ENCODE data around the gene NPAS1.

Gene NPAS1, protein sequence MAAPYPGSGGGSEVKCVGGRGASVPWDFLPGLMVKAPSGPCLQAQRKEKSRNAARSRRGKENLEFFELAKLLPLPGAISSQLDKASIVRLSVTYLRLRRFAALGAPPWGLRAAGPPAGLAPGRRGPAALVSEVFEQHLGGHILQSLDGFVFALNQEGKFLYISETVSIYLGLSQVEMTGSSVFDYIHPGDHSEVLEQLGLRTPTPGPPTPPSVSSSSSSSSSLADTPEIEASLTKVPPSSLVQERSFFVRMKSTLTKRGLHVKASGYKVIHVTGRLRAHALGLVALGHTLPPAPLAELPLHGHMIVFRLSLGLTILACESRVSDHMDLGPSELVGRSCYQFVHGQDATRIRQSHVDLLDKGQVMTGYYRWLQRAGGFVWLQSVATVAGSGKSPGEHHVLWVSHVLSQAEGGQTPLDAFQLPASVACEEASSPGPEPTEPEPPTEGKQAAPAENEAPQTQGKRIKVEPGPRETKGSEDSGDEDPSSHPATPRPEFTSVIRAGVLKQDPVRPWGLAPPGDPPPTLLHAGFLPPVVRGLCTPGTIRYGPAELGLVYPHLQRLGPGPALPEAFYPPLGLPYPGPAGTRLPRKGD
- 0 to 0.93 (median 0.31) reads per million in 4 donors for total RNA-seq

DNA sequence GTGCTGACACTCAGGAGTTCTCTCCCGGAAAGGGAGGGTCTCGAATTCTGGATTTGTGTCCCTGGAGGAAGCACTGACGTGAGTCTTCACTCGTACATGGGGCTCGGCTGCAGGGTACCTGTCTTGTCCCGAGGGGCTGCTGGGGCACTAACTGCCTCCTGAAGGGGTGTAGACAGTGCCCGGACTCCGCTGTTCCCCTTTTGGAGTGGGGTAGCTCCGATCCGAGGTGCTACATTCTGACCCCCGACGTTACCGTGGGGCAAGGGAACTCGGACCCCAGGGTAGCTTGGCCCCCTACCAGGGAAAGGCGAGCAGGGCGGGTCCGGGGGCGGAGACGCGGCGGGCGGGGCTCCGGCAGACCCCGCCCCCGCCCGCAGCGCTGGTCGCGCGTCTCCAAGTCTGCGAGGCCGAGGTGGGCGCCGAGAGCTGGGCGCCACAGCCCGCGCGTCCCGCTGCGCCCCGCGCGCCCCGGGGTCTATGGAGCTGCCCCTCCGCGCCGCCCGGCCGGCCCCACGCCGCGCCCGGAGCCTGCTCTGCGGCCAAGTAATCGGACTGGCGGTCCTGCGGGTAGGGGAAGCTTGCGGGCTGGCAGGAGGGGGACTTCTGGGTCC, at the start of gene NPAS1:
TSS of gene NPAS1 (plus strand) at position 407 of the 611 bp plus-strand sequence. CDS start 1,211 bp downstream, outside the sequence.
- no peak for DNase-seq

DNA sequence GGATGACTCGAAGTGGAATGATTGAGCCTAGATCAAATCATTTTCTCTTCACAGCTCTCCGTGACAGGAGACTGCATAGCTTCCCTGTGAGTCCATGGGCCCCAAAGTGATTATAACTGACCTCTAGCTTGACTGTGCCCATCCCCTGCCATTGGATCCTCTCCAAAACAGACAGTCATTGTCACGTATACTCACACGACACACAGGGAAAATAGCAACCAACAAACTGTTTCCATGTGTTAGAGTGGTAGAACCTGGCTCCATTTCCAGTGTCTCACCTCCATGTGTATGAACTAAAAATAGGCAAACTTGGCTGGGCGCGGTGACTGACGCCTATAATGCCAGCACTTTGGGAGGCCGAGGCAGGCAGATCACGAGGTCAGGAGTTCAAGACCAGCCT, 48.8 kb upstream of the NPAS1 start:
- no peak for DNase-seq

DNA sequence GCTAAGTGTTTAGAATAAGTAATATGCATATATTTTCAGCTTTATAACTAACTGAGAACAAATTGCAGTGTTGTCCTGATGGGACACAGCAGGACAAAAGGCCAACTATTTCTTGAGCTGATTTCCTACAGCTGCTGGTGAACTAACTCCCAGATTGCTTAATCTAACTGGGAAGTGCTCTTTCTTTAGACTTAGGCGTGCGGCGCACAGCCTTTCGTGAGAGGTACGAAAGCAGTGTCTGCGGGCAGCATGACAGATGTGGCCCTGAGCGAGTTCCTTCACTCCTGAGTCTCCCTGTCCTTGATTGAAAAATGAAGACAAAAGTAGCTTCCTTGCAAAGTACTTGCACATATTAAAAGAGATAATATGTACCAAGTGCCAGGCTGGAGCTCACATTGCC, 47.3 kb upstream of the NPAS1 start:
- DNase-seq, result no peak

DNA sequence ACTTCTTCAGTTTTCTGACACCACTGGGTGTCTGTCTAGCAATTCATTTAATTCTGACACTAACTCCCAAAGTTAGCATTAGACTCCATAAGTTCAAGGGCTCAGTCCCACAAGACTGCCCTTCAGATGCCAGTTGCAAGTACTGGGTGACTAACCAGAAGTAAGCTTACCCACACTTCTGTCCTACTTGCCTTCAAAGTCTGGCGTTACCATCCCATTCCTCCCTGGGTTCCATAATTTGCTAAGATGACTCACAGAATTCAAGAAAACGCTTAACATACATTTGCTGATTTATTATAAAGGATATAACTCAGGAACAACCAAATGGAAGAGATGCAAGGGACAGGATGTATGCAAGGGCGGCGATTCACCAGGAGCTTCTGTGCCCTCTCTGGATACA, 45.5 kb upstream of the NPAS1 start:
- DNase-seq, result no peak

DNA sequence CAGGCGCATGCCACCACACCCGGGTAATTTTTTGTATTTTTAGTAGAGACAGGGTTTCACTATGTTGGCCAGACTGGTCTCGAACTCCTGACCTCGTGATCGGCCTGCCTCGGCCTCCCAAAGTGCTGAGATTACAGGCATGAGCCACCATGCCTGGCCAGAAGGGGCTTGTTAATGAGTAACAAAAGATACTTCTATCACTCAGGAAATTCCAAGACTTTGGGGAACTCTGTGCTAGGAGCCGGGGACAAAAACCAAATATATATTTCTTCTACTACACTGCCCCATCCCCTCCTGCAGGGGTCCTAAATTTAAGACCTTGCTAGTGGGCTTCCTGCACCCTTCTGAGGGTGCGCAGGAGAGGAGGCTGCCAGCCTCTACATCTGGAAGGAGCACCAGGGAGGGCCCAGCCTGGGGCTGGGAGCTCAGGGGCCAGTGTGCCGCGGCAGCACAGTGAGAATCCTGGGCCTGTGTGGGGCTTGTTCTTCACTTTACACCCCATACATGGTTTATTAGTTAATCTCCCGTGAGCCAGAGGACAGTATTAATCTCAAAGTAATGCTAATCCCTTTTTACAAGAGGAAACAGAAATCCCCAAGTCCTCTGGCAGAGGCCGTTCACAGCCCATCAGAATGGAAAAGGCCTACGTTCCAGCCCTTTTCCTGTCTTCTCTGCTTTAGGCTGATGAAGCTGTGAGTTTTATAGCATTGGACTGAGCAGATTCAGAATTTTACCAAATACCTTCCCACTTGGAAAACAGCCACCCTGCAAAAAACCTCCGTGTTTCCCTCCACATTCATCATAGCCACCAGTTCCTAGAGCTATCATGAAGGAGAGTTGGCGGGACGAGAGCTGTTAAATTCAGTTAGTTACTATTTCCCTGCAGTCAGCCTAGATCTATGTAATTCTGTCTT, 44.4 kb upstream of the NPAS1 start:
- DNase-seq, result no peak

DNA sequence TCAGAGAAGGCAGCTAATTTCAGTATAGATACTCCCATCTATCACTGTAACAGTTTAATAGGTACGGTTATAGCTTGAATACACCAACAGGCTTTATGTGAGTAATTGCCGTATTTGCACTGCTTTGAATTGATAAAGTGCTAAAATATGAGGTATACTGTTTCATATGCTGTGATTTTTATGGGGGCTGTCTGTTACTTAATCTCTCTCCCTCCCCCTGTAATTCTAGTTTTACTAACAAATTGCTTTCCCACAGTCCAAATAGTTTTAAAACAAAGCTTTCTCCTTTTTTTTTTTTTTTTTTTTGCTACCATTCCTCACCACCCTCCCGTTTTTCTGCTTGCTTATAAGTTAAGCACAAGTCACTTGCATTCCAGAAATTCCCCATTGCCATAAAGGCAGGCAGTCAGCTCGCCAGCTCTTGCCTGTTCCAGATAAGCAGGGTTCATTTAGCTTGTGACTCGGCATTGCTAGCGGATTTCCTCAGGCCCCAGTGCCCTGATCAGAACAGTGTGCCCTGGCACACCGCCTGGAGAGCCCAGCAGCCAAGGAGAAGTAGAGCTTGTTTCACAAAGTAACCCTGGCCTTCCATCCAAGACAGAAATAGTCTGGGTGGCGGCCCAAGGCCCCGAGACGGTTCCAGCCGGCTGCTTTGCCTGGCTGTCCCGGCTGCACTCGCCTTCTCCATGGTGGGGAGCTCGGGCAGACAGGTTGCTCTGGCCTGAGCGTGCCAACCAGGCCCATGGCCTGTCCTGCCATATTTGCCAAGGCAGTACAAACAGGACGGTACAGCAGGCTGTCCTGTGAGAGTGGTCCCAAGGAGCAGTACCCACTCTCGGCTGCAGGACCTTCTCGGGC, 43.5 kb upstream of the NPAS1 start:
- no peak for DNase-seq

DNA sequence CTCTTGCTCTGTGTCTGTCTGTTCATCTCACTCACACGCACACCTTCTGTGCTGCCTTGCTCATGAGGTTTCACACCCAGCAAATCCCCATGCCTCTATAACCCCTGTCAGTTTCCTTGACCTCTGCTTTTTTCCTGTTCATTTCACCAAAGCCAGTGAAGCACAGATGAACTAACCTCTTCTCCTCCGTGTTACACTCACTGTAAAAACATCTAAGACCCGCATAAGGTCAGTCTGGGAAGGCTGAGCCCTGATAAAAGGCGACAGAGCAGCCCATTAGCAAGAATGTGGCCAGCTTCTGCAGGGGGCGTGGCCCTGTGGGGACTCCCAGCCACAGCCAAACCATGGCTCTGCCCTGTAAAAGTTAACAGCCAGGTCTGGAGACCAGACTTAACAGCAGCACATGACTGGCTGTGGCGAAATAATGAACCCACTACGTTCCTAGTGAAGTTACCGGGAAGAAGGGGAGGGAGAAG, 42.8 kb upstream of the NPAS1 start:
- no peak for DNase-seq

DNA sequence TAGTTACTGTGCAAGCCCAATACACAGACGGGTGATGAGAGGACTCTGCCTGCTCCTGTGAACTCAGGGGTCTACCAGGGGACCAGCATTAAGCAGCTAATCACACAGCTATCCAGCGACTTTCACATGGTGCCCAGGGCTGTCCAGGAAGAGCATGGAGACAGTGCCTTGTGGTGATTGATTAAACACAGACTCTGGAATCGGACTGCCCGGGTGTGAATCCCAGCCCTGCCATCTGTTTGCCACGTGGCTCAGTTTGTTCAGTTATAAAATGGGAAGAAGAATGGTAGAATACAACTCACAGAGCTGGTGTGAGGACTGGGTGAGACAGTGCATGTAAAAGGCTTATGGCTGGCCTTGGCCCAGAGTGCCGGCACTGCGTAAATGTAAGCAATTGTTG, 42.1 kb upstream of the NPAS1 start:
- DNase-seq, result no peak

DNA sequence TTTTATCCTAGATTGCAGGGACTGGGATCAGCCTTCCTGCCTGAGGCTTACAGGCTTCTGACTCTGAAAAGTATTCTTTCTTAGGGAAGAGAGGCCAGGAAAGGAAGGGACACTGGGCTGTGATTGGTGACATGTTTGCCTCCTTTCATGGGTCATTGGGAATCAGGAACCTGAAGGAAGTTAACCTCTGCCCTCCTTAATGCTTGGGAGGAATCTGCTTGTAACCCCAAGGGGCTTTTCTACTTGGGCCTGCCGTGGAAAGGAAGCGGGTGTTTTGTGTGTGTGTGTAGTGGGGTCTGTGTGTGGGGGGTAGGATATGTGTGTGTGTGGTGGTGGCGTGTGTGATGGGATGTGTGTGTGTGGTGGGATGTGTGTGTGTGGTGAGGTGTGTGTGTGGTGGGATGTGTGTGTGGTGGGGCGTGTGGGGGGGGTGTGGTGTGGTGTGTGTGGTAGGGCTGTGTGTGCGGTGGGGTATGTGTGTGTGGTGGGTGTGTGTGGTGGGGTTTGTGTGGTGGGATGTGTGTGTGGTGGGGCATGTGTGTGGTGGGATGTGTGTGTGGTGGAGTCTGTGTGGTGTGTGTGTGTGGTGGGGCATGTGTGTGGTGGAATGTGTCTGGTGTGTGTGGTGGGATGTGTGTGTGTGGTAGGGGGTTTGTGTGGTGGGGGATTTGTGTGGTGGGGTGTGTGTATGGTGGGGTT, 41.3 kb upstream of the NPAS1 start:
- DNase-seq, result no peak

DNA sequence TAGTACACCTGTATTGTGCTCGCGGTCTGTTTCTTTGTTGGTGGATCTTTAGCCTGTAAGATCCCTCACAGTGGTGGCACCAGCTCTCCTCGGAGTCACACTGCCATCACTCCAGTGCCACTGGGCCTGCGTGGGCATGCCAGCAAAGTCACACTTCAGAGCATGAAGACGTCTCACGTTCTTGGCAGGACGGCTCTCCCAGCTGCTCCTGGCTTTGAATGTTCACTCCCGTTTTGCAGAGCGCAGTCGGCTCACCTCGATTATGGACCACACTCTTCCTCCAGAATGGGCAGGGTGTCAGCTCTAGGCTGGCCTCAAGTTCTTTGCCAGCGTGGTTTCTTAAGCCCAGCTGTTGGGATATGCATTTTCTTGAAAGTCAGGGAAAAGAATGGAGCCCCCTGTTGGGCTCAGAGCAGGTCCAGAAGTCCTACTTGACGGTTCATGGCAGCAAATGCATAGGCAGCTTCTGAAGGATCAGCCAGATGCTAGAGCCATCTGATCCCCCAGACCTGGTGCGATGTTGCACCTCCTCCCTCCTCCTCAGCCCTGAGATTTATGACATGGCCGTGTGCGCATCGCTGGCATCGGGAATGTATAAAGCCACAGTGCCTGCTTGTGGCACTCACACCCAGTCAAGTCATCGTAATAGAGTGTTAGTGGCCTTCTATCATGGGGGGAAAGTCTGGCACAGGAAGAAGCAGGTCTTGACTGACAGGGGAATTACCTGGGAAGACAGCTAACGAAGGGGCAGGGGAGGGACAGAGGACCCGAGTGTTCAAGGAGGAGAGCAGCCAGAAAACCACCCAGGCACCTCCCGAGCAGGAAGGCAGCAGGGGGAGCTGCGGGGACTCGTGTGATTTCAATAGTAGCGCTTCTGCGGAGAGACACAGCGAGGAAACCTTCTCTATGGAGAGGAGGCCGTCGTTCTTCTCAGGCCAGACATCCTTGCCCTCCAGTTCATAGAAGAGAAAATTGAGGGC, 40.2 kb upstream of the NPAS1 start:
- no peak for DNase-seq

DNA sequence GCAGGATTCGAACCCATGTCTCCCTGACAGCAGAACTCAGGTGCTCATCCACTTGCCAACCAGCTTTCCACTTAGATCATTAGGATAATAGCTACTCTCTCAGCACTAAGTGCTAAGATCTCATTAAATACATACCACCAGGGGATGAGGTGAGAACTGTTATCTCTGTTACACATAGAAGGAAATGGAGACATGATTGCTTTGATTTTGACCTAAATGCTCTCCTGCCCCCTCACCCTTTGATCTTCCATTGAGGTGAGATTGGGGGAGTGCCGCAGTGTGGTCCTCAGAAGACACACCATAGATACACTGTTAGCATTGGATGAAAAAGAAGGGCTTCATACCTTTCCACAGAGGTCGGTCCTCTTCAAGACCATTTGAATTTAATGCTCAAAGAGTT, 38.9 kb upstream of the NPAS1 start:
- DNase-seq, result no peak

DNA sequence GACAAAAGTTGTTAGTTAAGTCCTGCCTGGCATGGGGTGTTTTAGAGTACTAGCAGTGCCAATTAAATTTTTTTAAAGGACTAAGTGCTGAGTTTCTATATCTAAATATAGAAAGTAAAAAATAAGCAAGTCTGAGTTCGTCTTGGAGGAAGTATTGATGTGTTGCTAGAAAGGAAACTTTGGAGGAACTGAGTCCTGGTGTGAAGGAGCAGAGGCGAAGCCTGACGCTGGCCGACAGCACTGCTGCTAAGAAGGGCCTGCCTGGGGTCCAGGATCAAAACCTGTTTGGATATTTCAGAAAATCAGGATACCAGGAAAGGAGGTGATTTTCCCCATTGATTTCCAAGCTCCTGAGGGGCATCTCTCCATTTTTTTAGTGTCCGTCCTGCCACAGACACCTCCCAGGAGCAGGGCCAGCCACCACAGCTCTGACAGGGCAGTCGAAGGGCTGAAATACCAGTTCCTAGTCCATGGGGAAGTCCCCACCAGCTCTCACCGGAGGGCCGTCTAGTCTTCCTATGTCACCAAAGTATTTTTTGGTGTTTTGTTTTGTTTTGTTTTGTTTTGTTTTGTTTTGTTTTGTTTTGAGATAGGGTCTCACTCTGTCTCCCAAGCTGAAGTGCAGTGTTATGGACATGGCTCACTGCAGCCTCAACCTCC, 38.2 kb upstream of the NPAS1 start:
- DNase-seq, result no peak

DNA sequence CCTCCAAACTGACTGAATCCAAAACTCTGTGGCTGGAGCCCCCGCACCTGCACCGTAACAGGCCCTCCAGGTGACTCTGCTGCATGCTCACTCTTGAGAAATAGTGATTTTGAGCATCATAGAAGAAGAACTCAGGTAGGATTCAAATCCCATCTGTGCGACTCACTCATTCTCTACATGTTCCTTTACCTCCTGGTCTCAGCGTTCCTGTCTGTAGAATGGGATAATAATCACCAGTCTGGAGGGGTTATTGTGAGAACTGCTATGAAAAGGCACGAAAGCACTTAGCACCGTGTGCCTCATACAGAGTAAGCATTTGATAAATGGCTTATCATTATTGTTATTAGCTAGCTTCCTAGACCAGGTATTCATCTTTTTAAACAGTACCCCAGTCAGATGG, 36.5 kb upstream of the NPAS1 start:
- DNase-seq, result no peak

DNA sequence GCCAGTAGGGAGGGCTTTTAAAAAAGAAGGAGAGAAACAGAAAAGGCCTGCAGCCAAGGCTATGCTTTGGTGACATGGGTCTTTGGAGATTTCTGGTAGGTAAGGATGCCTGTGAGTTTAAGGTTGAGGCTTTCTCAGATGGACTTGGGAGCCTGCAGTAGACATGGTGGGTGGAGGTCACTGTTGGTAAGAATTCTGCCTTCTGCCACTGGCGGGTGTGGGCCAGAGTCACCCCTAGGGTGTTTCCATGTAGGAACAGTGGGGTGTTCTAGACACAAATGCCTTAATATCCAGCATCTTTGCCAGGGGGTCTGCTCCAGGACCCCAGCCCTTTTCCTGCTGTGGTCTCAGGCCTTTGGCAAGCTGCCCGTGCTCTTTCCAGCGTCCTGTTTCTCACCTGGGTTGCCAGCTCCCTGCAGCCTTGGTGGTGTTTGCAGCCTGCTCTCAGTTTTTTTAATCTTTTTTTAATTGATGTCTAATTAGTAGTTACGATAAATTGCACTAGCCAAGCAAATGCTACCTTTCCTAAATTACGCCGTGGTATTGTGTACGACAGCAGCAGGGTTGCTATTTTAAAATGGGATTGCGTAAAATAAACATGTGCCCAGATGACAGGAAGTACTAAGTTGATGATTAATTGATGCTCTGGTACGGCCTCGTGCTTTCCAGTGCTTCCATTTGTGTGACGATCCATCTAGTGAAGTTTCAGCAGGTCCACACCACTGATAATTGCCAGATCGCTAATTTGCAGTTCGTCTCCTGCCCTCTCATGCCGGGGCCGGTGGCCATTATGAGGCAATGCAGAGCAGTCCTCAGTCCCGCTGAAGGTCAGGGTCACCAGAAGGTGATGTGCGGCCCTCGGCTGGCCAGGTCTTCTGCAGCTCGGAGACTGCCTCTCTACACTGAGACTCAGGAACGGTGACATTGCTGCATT, 35.3 kb upstream of the NPAS1 start:
- DNase-seq, result no peak

DNA sequence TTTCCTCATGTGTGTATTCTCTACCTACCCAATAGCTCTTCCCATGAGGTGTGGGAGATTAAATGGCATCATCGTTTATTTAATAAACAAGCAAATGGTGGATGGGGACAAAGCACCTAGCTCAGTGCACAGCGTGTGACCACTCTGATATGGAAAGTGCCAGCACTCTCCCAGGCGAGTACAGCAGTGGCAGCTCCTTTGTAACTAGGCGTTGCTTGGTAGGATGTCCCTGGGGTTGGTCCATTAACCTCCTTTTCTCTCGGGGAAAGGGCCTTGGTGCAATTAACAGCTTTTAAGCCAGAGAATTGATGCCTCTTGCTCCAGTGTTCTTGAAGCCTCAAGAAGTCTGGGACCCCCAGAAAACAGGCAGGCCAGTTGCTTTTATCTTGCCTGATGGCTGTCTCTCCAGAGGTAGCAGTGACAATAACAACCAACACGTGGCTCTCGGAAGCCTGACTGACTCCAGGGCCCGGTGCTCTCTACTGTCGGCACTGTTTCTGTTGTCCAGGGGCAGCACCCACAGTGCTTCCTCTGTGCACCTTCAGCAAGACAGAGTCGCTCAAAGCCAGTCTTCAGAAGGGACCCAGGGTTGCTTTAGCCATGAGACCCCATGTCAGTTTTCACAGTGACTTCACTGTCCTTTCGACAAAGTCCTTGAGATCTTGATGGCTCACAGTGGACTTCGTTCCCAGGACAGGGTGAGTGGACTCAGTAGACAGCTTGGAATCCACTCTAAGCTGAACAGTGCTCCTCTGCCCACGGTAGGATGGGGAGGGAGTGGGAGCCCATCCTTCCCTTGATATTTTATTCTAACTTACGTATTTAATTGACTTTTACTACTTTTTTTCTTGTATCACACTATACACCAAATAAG, 33.9 kb upstream of the NPAS1 start:
- DNase-seq, result no peak

DNA sequence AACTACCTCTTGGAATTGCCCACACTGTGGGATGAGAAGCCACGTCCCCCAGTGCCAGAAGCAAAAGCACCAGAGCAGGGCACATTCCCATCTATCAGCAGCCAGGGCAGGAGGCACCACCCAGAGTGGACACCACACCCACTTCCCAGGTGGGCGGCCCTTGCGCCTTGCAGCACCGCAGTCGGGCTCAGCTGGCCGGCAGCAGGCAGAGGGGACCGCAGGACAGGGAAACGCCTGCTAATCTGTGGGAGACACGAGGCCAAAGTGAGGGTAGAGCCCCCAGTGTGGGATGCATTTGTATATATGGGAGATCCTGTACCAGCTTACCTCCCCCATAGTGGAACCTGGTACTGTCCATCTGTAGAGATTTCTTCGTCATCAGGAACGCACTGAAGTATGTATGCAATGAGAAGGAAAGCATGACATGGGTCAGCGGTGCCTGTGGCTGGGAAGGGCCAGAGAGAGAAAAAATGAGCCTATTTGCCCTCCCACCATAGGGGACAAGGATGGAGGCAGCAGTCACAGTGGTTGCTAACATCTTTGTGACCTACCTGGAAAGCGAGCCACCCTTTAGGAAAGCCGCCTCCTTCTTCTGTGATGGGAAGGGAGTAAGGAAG, 30.9 kb upstream of the NPAS1 start:
- no peak for DNase-seq

Data from T-helper 1 cell (primary cell).